Naive B cell (primary cell): ENCODE measurements around the gene ZKSCAN1. TPM values are rescaled to one million over a fixed set of nuclear protein-coding genes. Genes with fewer than 3 reads are reported as not detected.
A peak's percentile ranks its signal among the peaks of the same experiment; 100 is the strongest.
"Not testable (repeated sequence)": the region's sequence is repeated elsewhere in the genome, so short reads cannot be mapped to it uniquely, and the experiment has no call there.

Experiments
- ATAC-seq, 2 donors: fragments of 150-1000 bp; cut with Tn5 transposase; 2 replicates each; pipeline ENCODE4 v1.10.0; 2021; ENCODE audit warnings: low read depth in 2 of 2, mild to moderate bottlenecking in 2 of 2, moderate library complexity in 2 of 2
- DNase-seq: peaks from one replicate; pipeline ENCODE4 v3.0.0; 2022
- H3K27ac Mint-ChIP-seq, 6 donors: one replicate each; pipeline ENCODE4 v1.8.0; 2020 to 2022; ENCODE audit warnings: mild to moderate bottlenecking in 6 of 6, mixed read lengths in 6 of 6, moderate library complexity in 5 of 6, inconsistent platforms in 2 of 6
- H3K27me3 Mint-ChIP-seq, 3 donors: one replicate each; pipeline ENCODE4 v1.8.0; 2021 to 2022; ENCODE audit warnings: mixed read lengths in 3 of 3, mild to moderate bottlenecking in 1 of 3
- H3K36me3 Mint-ChIP-seq, 2 donors: one replicate each; pipeline ENCODE4 v1.8.0; 2020 to 2022; ENCODE audit warnings: mixed read lengths in 2 of 2, inconsistent platforms in 1 of 2, mild to moderate bottlenecking in 1 of 2
- H3K4me1 Mint-ChIP-seq, 3 donors: one replicate each; pipeline ENCODE4 v1.8.0; 2020 to 2022; ENCODE audit warnings: mixed read lengths in 3 of 3, inconsistent platforms in 1 of 3, mild to moderate bottlenecking in 1 of 3, moderate library complexity in 1 of 3
- H3K4me3 Mint-ChIP-seq, 8 donors: one replicate each; pipeline ENCODE4 v1.8.0; 2020 to 2022; ENCODE audit warnings: mild to moderate bottlenecking in 8 of 8, mixed read lengths in 8 of 8, moderate library complexity in 8 of 8, inconsistent platforms in 2 of 8
- H3K9me3 Mint-ChIP-seq, 7 donors: one replicate each; pipeline ENCODE4 v1.8.0; 2020 to 2022; ENCODE audit warnings: mixed read lengths in 7 of 7, mild to moderate bottlenecking in 5 of 7, inconsistent platforms in 2 of 7, moderate library complexity in 1 of 7
- polyA plus RNA-seq, 6 donors: library from polyadenylated mRNA; unstranded; fragments of 300-500 nt; fragmentation: Illumina TruSeq; gene quantifications; one replicate each; pipeline ENCODE4 v1.2.3, GENCODE V29; 2021; ENCODE audit warnings: low read depth in 6 of 6

ZKSCAN1 gene
- polyA plus RNA-seq, 6 donors from 2014 or later, result 14.7 to 54.3 (median 36.7) TPM

GRCh38 chr7:100010901-100011300 lies 4.5 kb upstream of the ZKSCAN1 start:
- no peaks in the 10 kb centered on the region for H3K9me3 Mint-ChIP-seq
- peaks cover 0 to 8% (median 7%) of the 10 kb centered on the region in 3 donors for H3K4me1 Mint-ChIP-seq
- DNase-seq (no peak), ATAC-seq (no peak)
- H3K36me3 Mint-ChIP-seq, result no peaks in the 10 kb centered on the region
- no peak overlapping the region for H3K27ac Mint-ChIP-seq
- peaks cover 0 to 17% (median 16%) of the 10 kb centered on the region in 3 donors for H3K27me3 Mint-ChIP-seq
- no peak overlapping the region for H3K4me3 Mint-ChIP-seq

GRCh38 chr7:100011516-100011915 lies 3.9 kb upstream of the ZKSCAN1 start:
- no peak overlapping the region for H3K4me3 Mint-ChIP-seq
- H3K4me1 Mint-ChIP-seq, result peaks cover 6 to 14% (median 13%) of the 10 kb centered on the region in 3 donors
- H3K27ac Mint-ChIP-seq, result no peak overlapping the region
- H3K9me3 Mint-ChIP-seq, result no peaks in the 10 kb centered on the region
- H3K27me3 Mint-ChIP-seq, result peaks cover 0 to 17% (median 16%) of the 10 kb centered on the region in 3 donors
- no peaks in the 10 kb centered on the region for H3K36me3 Mint-ChIP-seq
- DNase-seq, result no peak
- ATAC-seq, result no peak

GRCh38 chr7:100012385-100013327 lies 2.7 kb upstream of the ZKSCAN1 start:
- peaks cover 0 to 17% (median 16%) of the 10 kb centered on the region in 3 donors for H3K27me3 Mint-ChIP-seq
- DNase-seq, H3K27ac Mint-ChIP-seq, H3K9me3 Mint-ChIP-seq, ATAC-seq, H3K36me3 Mint-ChIP-seq: not testable (repeated sequence)
- H3K4me1 Mint-ChIP-seq, result peaks cover 10 to 24% (median 16%) of the 10 kb centered on the region in 3 donors
- peak overlapping the region in 3 of 8 donors; percentile 18 to 66 (median 56) for H3K4me3 Mint-ChIP-seq

GRCh38 chr7:100013328-100013676 lies 2.1 kb upstream of the ZKSCAN1 start:
- DNase-seq, result no peak

GRCh38 chr7:100016215-100016901 lies 962 bp downstream of the ZKSCAN1 start:
- Mint-ChIP-seq H3K9me3 (no peaks in the 10 kb centered on the region), H3K27me3 (peaks cover 0 to 6% (median 3%) of the 10 kb centered on the region in 3 donors), H3K4me3 (peak overlapping the region; percentile 85 to 97 (median 92)), H3K27ac (peak overlapping the region; percentile 90 to 99 (median 97)), H3K36me3 (no peaks in the 10 kb centered on the region), H3K4me1 (peaks cover 22 to 48% (median 28%) of the 10 kb centered on the region in 3 donors)
- DNase-seq, result no peak
- no peak for ATAC-seq

More at GRCh38 chr7:100013328-100013676, 2.1 kb upstream of the ZKSCAN1 start:
- Mint-ChIP-seq H3K4me1 (peaks cover 15 to 27% (median 20%) of the 10 kb centered on the region in 3 donors), H3K36me3 (no peaks in the 10 kb centered on the region), H3K9me3 (no peaks in the 10 kb centered on the region), H3K27me3 (peaks cover 0 to 13% (median 12%) of the 10 kb centered on the region in 3 donors), H3K27ac (no peak overlapping the region), H3K4me3 (peak overlapping the region in 1 of 8 donors; percentile 18)
- ATAC-seq, result no peak

- ATAC-seq (no peak), DNase-seq (no peak)
- peak overlapping the region in 3 of 6 donors; percentile 14 to 47 (median 24) for H3K27ac Mint-ChIP-seq
- H3K4me3 Mint-ChIP-seq, result peak overlapping the region in 5 of 8 donors; percentile 15 to 91 (median 50)
- peaks cover 24 to 48% (median 33%) of the 10 kb centered on the region in 3 donors for H3K4me1 Mint-ChIP-seq
- H3K9me3 Mint-ChIP-seq, result no peaks in the 10 kb centered on the region
- H3K36me3 Mint-ChIP-seq, result no peaks in the 10 kb centered on the region
- no peaks in the 10 kb centered on the region for H3K27me3 Mint-ChIP-seq
Measured at GRCh38 chr7:100017300-100017699, 1.9 kb downstream of the ZKSCAN1 start.

GRCh38 chr7:100017875-100018274 lies 2.5 kb downstream of the ZKSCAN1 start:
- no peaks in the 10 kb centered on the region for H3K27me3 Mint-ChIP-seq
- H3K27ac Mint-ChIP-seq, result peak overlapping the region in 1 of 6 donors; percentile 57
- DNase-seq, result no peak
- H3K36me3 Mint-ChIP-seq, result no peaks in the 10 kb centered on the region
- ATAC-seq, result no peak
- H3K4me3 Mint-ChIP-seq, result peak overlapping the region in 2 of 8 donors; percentile 56 to 91
- H3K4me1 Mint-ChIP-seq, result peaks cover 24 to 48% (median 33%) of the 10 kb centered on the region in 3 donors
- H3K9me3 Mint-ChIP-seq, result no peaks in the 10 kb centered on the region

- no peak for DNase-seq
- Mint-ChIP-seq H3K4me1 (peaks cover 24 to 45% (median 33%) of the 10 kb centered on the region in 3 donors), H3K36me3 (peaks cover 0 to 7% of the 10 kb centered on the region in 2 donors), H3K9me3 (no peaks in the 10 kb centered on the region), H3K27me3 (no peaks in the 10 kb centered on the region), H3K27ac (peak overlapping the region in 3 of 6 donors; percentile 41 to 88 (median 65)), H3K4me3 (no peak overlapping the region)
- ATAC-seq, result no peak
Measured at GRCh38 chr7:100019908-100020307, 4.5 kb downstream of the ZKSCAN1 start.

GRCh38 chr7:100021297-100021696 lies 5.9 kb downstream of the ZKSCAN1 start:
- H3K4me3 Mint-ChIP-seq, result no peak overlapping the region
- peaks cover 20 to 37% (median 22%) of the 10 kb centered on the region in 3 donors for H3K4me1 Mint-ChIP-seq
- no peak for ATAC-seq
- peaks cover 0 to 7% of the 10 kb centered on the region in 2 donors for H3K36me3 Mint-ChIP-seq
- H3K9me3 Mint-ChIP-seq, result no peaks in the 10 kb centered on the region
- H3K27me3 Mint-ChIP-seq, result no peaks in the 10 kb centered on the region
- DNase-seq, result no peak
- peak overlapping the region in 1 of 6 donors; percentile 69 for H3K27ac Mint-ChIP-seq

- no peaks in the 10 kb centered on the region for H3K9me3 Mint-ChIP-seq
- no peak overlapping the region for H3K4me3 Mint-ChIP-seq
- no peaks in the 10 kb centered on the region for H3K27me3 Mint-ChIP-seq
- DNase-seq (no peak), ATAC-seq (no peak)
- H3K36me3 Mint-ChIP-seq, result peaks cover 0 to 7% of the 10 kb centered on the region in 2 donors
- H3K4me1 Mint-ChIP-seq, result peaks cover 14 to 24% (median 17%) of the 10 kb centered on the region in 3 donors
- H3K27ac Mint-ChIP-seq, result no peak overlapping the region
Measured at GRCh38 chr7:100022621-100023020, 7.2 kb downstream of the ZKSCAN1 start.

GRCh38 chr7:100023526-100023925 lies 8.1 kb downstream of the ZKSCAN1 start:
- ATAC-seq, result no peak
- peaks cover 0 to 7% of the 10 kb centered on the region in 2 donors for H3K36me3 Mint-ChIP-seq
- DNase-seq, result no peak
- H3K4me3 Mint-ChIP-seq, result no peak overlapping the region
- H3K4me1 Mint-ChIP-seq, result peaks cover 9 to 21% (median 13%) of the 10 kb centered on the region in 3 donors
- no peaks in the 10 kb centered on the region for H3K9me3 Mint-ChIP-seq
- peak overlapping the region in 2 of 6 donors; percentile 26 to 48 for H3K27ac Mint-ChIP-seq
- no peaks in the 10 kb centered on the region for H3K27me3 Mint-ChIP-seq

- peaks cover 9 to 15% (median 13%) of the 10 kb centered on the region in 3 donors for H3K4me1 Mint-ChIP-seq
- H3K4me3 Mint-ChIP-seq, result peak overlapping the region in 1 of 8 donors; percentile 47
- no peak for ATAC-seq
- no peaks in the 10 kb centered on the region for H3K9me3 Mint-ChIP-seq
- no peak for DNase-seq
- H3K36me3 Mint-ChIP-seq, result peaks cover 0 to 7% of the 10 kb centered on the region in 2 donors
- H3K27ac Mint-ChIP-seq, result no peak overlapping the region
- no peaks in the 10 kb centered on the region for H3K27me3 Mint-ChIP-seq
Measured at GRCh38 chr7:100024020-100024619, 8.7 kb downstream of the ZKSCAN1 start.

GRCh38 chr7:100027197-100027596 lies 11.8 kb downstream of the ZKSCAN1 start:
- Mint-ChIP-seq H3K9me3 (no peaks in the 10 kb centered on the region), H3K36me3 (peaks cover 5 to 27% of the 10 kb centered on the region in 2 donors), H3K4me3 (no peak overlapping the region), H3K27ac (peak overlapping the region in 1 of 6 donors; percentile 41), H3K27me3 (no peaks in the 10 kb centered on the region), H3K4me1 (peaks cover 0 to 1% (median 0%) of the 10 kb centered on the region in 3 donors)
- DNase-seq (no peak), ATAC-seq (no peak)
